Mucosa of stomach (tissue), 1 donor: ENCODE results near the gene CNOT6.
"Not testable (repeated sequence)": the region's sequence is repeated elsewhere in the genome, so short reads cannot be mapped to it uniquely, and the experiment has no call there.

ENCODE experiments used
- H3K27me3 ChIP-seq: one replicate; pipeline ENCODE4 v1.7.0; 2013; ENCODE audit warnings: mild to moderate bottlenecking, low read length; ENCODE audit not compliant: control insufficient read depth, insufficient read depth
- H3K36me3 ChIP-seq: one replicate; pipeline ENCODE4 v1.7.0; 2013; ENCODE audit warnings: low read length; ENCODE audit not compliant: control insufficient read depth, insufficient read depth
- H3K4me1 ChIP-seq: one replicate; pipeline ENCODE4 v1.7.0; 2013; ENCODE audit warnings: mild to moderate bottlenecking, low read length; ENCODE audit not compliant: control insufficient read depth, insufficient read depth
- H3K4me3 ChIP-seq: one replicate; pipeline ENCODE4 v1.7.0; 2013; ENCODE audit warnings: low read length
- H3K9ac ChIP-seq: one replicate; pipeline ENCODE4 v1.7.0; 2013; ENCODE audit warnings: mild to moderate bottlenecking, low read length, moderate library complexity
- H3K9me3 ChIP-seq: one replicate; pipeline ENCODE4 v1.7.0; 2013; ENCODE audit warnings: mild to moderate bottlenecking, low read length, moderate library complexity; ENCODE audit not compliant: control insufficient read depth
- donor health status: Pancreatic carcinoma.

The CNOT6 gene

GRCh38 chr5:180525399-180525798 is 31.2 kb downstream of the CNOT6 start:
- Histone ChIP-seq H3K9ac (no peak overlapping the region), H3K4me1 (peaks cover 20% of the 10 kb centered on the region), H3K4me3 (no peak overlapping the region), H3K36me3 (no peaks in the 10 kb centered on the region), H3K27me3 (no peaks in the 10 kb centered on the region), H3K9me3 (no peaks in the 10 kb centered on the region)

- Histone ChIP-seq H3K4me3 (no peak overlapping the region), H3K36me3 (no peaks in the 10 kb centered on the region), H3K9ac (no peak overlapping the region), H3K27me3 (no peaks in the 10 kb centered on the region), H3K4me1 (peaks cover 20% of the 10 kb centered on the region), H3K9me3 (no peaks in the 10 kb centered on the region)
Measured at GRCh38 chr5:180526269-180526668, 32.1 kb downstream of the CNOT6 start.

- H3K27me3 ChIP-seq: no peaks in the 10 kb centered on the region
- no peaks in the 10 kb centered on the region for H3K36me3 ChIP-seq
- H3K9ac ChIP-seq: no peak overlapping the region
- H3K4me1 ChIP-seq: peaks cover 20% of the 10 kb centered on the region
- H3K9me3 ChIP-seq: no peaks in the 10 kb centered on the region
- no peak overlapping the region for H3K4me3 ChIP-seq
Measured at GRCh38 chr5:180527659-180528058, 33.5 kb downstream of the CNOT6 start.

GRCh38 chr5:180531036-180531585 is 36.9 kb downstream of the CNOT6 start:
- not testable (repeated sequence) for H3K9me3 ChIP-seq

GRCh38 chr5:180532268-180532667 is 38.1 kb downstream of the CNOT6 start:
- no peak overlapping the region for H3K4me3 ChIP-seq
- no peaks in the 10 kb centered on the region for H3K27me3 ChIP-seq
- H3K36me3 ChIP-seq: no peaks in the 10 kb centered on the region
- no peak overlapping the region for H3K9ac ChIP-seq
- no peaks in the 10 kb centered on the region for H3K4me1 ChIP-seq
- no peaks in the 10 kb centered on the region for H3K9me3 ChIP-seq

More at GRCh38 chr5:180531036-180531585, 36.9 kb downstream of the CNOT6 start:
- H3K4me3 ChIP-seq, H3K9ac ChIP-seq, H3K27me3 ChIP-seq, H3K36me3 ChIP-seq, H3K4me1 ChIP-seq: not testable (repeated sequence)

- Histone ChIP-seq H3K4me1 (no peaks in the 10 kb centered on the region), H3K27me3 (no peaks in the 10 kb centered on the region), H3K4me3 (no peak overlapping the region), H3K9ac (no peak overlapping the region), H3K36me3 (no peaks in the 10 kb centered on the region), H3K9me3 (no peaks in the 10 kb centered on the region)
Measured at GRCh38 chr5:180533845-180534244, 39.7 kb downstream of the CNOT6 start.

- Histone ChIP-seq H3K36me3 (no peaks in the 10 kb centered on the region), H3K4me1 (no peaks in the 10 kb centered on the region), H3K27me3 (no peaks in the 10 kb centered on the region), H3K9me3 (no peaks in the 10 kb centered on the region), H3K9ac (no peak overlapping the region), H3K4me3 (no peak overlapping the region)
Measured at GRCh38 chr5:180535573-180535972, 41.4 kb downstream of the CNOT6 start.

- no peaks in the 10 kb centered on the region for H3K4me1 ChIP-seq
- no peaks in the 10 kb centered on the region for H3K9me3 ChIP-seq
- H3K4me3 ChIP-seq: no peak overlapping the region
- H3K36me3 ChIP-seq: no peaks in the 10 kb centered on the region
- no peaks in the 10 kb centered on the region for H3K27me3 ChIP-seq
- H3K9ac ChIP-seq: no peak overlapping the region
Measured at GRCh38 chr5:180540050-180540694, 46.0 kb downstream of the CNOT6 start.

GRCh38 chr5:180541710-180542109 is 47.5 kb downstream of the CNOT6 start:
- H3K4me3 ChIP-seq: no peak overlapping the region
- no peaks in the 10 kb centered on the region for H3K36me3 ChIP-seq
- no peaks in the 10 kb centered on the region for H3K4me1 ChIP-seq
- H3K9ac ChIP-seq: no peak overlapping the region
- H3K27me3 ChIP-seq: no peaks in the 10 kb centered on the region
- no peaks in the 10 kb centered on the region for H3K9me3 ChIP-seq

- Histone ChIP-seq H3K27me3 (no peaks in the 10 kb centered on the region), H3K36me3 (no peaks in the 10 kb centered on the region), H3K4me3 (no peak overlapping the region), H3K9ac (no peak overlapping the region), H3K9me3 (no peaks in the 10 kb centered on the region), H3K4me1 (peaks cover 9% of the 10 kb centered on the region)
Measured at GRCh38 chr5:180545248-180545647, 51.1 kb downstream of the CNOT6 start.

GRCh38 chr5:180548563-180548962 is 54.4 kb downstream of the CNOT6 start:
- Histone ChIP-seq H3K36me3 (no peaks in the 10 kb centered on the region), H3K9me3 (no peaks in the 10 kb centered on the region), H3K4me1 (peaks cover 9% of the 10 kb centered on the region), H3K9ac (no peak overlapping the region), H3K27me3 (no peaks in the 10 kb centered on the region), H3K4me3 (no peak overlapping the region)

GRCh38 chr5:180553530-180553929 is 59.4 kb downstream of the CNOT6 start:
- Histone ChIP-seq H3K9me3 (no peaks in the 10 kb centered on the region), H3K4me1 (peaks cover 5% of the 10 kb centered on the region), H3K4me3 (no peak overlapping the region), H3K36me3 (no peaks in the 10 kb centered on the region), H3K27me3 (no peaks in the 10 kb centered on the region), H3K9ac (no peak overlapping the region)
